ENCODE results near the gene CRYZL1.
A peak's percentile ranks its signal among the peaks of the same experiment; 100 is the strongest.

CRYZL1 gene

GRCh38 chr21:33542640-33543504 is 98.7 kb downstream of the CRYZL1 start, which contains the start of gene SON:
Gene SON (plus strand): TSS chr21:33543038. CDS start chr21:33543093, 55 bp downstream.
- peak within 1 kb of the TSS; percentile 69 for H3K4me3 ChIP-seq (ENCODE audit: low read depth, low read length)
- peak; percentile 97 for DNase-seq (ENCODE audit: low read depth)
- TF ChIP-seq CTCF (IDR thresholded peaks at IDR 0.05; ENCODE audit: control insufficient read depth, extremely low read depth, insufficient read depth): no peak

- TF ChIP-seq CTCF (IDR thresholded peaks at IDR 0.05; ENCODE audit: control insufficient read depth, extremely low read depth, insufficient read depth): no peak
- peak within 1 kb of the TSS; percentile 69 for H3K4me3 ChIP-seq (ENCODE audit: low read depth, low read length)
- DNase-seq (ENCODE audit: low read depth): no peak
Observed at GRCh38 chr21:33541756-33542639, 99.5 kb downstream of the CRYZL1 start, which contains the start of gene GART. Gene GART (minus strand): TSS chr21:33542117. CDS start chr21:33539315, 2,802 bp downstream.

GRCh38 chr21:33541105-33541711 is 100.3 kb downstream of the CRYZL1 start:
- no peak for TF ChIP-seq CTCF (IDR thresholded peaks at IDR 0.05; ENCODE audit: control insufficient read depth, extremely low read depth, insufficient read depth)
- H3K4me3 ChIP-seq (ENCODE audit: low read depth, low read length): peak overlapping the region; percentile 69
- no peak for DNase-seq (ENCODE audit: low read depth)

GRCh38 chr21:33540711-33541104 is 100.8 kb downstream of the CRYZL1 start:
- no peak for DNase-seq (ENCODE audit: low read depth)
- peak overlapping the region; percentile 69 for H3K4me3 ChIP-seq (ENCODE audit: low read depth, low read length)
- TF ChIP-seq CTCF (IDR thresholded peaks at IDR 0.05; ENCODE audit: control insufficient read depth, extremely low read depth, insufficient read depth): no peak

GRCh38 chr21:33539616-33540015 is 101.9 kb downstream of the CRYZL1 start:
- H3K4me3 ChIP-seq (ENCODE audit: low read depth, low read length): no peak overlapping the region
- no peak for DNase-seq (ENCODE audit: low read depth)
- no peak for TF ChIP-seq CTCF (IDR thresholded peaks at IDR 0.05; ENCODE audit: control insufficient read depth, extremely low read depth, insufficient read depth)

Data from LNCaP clone FGC (cell line).